Inflammatory macrophage treated with lipopolysaccharide for 4 hours (primary cell): ENCODE measurements around the gene XAGE1B.
"Not testable (repeated sequence)": the region's sequence is repeated elsewhere in the genome, so short reads cannot be mapped to it uniquely, and the experiment has no call there.

Source experiments
- DNase-seq: peaks from one replicate; pipeline ENCODE4 v3.0.0-alpha.2; 2020

The XAGE1B gene

GRCh38 chrX:52516987-52517325 lies at the start of gene XAGE1B:
TSS of gene XAGE1B (minus strand) at chrX:52517063. CDS start at chrX:52515527, 1,536 bp downstream.
- not testable (repeated sequence) for DNase-seq

- no peak for DNase-seq
Measured at GRCh38 chrX:52563105-52563504, 46.2 kb upstream of the XAGE1B start.

GRCh38 chrX:52558140-52558539 lies 41.3 kb upstream of the XAGE1B start:
- no peak for DNase-seq

GRCh38 chrX:52556741-52557140 lies 39.9 kb upstream of the XAGE1B start:
- DNase-seq: no peak

- DNase-seq: no peak
Measured at GRCh38 chrX:52553995-52554642, 37.3 kb upstream of the XAGE1B start.

DNA sequence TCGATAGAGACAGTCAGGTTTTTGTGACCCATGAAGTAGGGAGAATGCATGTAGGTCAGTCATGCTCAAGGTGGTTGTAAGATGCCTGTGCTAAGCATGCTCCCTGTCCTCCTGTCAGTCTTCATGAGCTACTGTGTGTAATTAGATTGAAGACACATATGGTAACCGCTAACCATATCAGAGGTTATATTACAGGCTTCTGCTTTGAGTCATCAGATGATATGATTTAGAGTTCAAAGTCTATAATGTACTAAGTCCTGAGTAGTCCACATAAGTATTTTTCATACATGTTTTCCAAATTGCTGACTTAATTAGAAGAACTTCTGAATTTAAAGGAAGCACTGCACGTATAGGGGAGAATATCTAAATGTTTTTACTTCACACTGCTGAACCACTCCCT lies 31.9 kb upstream of the XAGE1B start:
- DNase-seq: not testable (repeated sequence)

DNA sequence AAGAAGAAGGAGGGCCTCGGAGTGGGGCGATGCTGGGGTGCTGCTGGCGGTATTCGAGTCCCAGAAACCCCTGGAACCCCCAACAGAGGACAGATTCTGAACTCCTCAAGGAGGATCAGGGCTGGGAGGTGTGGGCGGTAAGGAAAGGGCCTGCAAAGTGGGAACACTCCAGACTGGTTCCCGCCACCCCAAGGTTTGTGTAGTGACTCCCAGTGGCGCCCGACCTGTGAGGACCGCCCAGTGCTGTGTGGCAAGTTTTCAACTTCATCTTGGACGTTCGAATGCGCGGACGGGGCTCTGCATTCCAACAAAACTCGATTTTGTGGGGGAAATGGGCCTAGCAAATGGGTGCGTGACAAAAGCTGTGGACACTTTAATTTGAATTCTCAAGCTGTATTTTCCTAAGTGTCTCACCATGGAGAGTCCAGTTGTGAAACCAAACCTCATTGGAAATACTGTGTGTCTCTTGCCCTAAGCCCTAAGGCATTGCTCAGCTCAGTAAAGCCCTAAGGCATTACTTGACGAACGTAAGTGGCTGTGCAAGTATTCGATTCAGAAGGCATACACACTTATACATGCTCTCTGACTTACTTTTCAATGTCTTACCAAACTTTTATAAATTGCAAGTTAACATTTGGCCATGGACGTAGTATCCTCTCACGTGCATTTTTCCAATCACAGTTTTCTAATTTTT lies 27.4 kb upstream of the XAGE1B start:
- no peak for DNase-seq

GRCh38 chrX:52542311-52542710 lies 25.4 kb upstream of the XAGE1B start:
- DNase-seq: no peak

- DNase-seq: not testable (repeated sequence)
Measured at GRCh38 chrX:52541051-52541450, 24.2 kb upstream of the XAGE1B start.

DNA sequence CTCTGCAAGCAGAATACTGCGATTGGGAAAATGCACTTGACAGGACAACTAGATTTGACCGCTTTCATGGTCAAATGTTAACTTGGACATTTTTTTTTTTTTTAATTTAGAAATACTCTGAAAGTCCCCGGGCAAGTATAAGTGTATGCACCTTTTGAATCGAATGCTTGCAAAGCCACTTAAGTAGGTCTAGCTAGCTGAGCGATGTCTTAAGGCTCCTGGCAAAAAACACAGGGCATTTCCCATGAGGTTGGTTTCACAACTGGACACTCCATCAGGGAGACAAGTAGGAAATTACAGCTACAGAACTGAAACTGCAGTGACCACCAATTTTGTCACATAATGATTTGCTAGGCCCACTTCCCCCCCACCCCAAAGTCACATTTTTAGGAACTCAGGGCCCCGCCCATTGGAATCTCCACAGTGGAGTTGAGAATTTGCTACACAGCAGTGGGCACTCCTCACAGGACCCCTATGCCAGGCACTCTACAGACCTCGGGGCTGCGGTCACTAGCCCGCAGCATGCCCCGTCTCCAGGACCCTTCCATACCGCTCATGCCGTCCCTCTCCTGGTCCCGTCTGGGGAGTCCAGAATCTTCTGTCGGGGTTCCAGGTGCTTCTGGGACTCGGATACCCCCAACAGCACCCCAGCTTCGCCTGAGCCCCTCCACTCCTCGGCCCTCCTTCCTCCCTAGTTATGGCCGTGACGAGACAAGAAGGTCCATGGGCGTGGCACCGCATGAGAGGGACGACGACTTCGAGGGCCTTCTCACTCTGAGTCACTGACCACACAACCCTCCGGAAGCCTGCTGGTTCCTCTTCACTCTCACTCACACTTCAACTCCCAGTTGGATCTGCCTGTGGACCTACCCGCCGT lies 515 bp downstream of the XAGE1B start:
- DNase-seq: not testable (repeated sequence)

DNA sequence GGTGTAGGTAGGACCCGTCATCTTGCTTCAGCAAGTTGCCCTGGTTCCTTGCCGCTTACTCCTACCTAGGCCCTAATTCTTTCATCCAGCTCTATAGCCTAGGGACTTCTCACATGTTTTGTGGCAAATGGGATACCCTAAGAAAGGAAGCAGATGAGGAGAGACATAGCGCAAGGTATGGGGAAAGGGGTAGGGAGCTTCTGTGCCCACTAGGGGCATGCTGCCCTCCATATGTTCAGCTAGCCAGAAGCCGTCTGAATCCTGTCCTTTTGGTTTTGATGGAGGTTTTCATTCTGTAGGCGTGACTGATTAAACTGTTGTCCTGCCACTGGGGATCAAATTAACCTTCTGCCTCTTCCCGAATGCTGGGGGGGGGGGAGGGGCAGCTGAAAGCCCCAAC lies 5.7 kb downstream of the XAGE1B start:
- not testable (repeated sequence) for DNase-seq

DNA sequence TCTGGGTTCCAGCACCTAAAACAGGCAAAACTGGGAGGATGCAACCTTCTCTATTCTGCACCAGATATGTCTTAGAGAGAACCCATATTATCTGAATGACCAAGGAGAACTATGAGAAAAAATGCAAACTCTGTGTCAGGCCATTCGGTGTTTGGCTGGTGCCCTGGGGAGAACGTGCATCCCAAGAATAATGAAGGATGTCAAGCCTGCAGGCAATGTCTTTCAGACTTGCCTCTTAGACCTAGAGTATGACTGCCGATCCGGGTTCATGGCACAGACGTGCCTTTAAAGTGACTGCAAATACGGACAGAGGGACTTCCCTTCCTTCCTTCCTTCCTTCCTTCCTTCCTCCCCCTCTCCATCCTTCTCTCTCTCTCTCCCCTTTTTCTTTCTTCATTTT lies 6.9 kb downstream of the XAGE1B start:
- DNase-seq: no peak

DNA sequence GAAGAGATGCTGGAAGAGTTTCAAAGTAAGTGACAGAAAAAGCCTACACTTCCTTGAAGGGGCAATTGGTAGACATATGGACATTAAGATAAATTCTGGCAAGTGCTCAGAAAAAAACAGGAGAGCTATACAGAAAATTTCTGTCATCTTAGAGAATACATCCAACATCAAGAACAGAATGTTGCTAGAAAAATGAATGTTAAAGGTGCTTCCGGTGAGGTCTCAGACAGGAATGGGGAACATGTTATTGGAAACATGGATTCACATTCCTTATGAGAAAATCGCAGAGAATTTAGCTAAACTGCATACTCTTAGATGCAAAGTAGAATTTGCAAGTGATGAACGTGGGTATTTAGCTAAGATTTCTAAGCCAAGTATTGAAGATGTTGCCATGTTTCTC lies 9.5 kb downstream of the XAGE1B start:
- no peak for DNase-seq

DNA sequence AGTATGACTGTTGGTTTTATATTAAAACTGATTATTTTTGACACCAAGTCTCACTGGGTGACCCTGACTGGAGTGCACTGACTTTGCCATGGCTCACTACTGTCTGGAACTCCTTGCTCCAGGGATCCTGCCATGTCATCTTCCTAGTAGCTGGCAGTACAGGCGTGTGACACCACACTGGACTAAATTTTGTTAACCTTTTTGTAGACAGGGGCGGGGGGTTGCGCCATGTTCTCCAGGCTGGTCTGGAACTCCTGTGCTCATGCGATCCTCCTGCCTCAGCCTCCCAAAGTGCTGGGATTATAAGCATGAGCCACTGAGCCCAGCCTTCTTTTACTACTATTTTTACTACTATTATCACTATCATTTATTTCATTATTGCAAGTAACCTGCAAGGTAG lies 12.3 kb downstream of the XAGE1B start:
- no peak for DNase-seq

GRCh38 chrX:52501362-52501761 lies 15.5 kb downstream of the XAGE1B start:
- DNase-seq: not testable (repeated sequence)

DNA sequence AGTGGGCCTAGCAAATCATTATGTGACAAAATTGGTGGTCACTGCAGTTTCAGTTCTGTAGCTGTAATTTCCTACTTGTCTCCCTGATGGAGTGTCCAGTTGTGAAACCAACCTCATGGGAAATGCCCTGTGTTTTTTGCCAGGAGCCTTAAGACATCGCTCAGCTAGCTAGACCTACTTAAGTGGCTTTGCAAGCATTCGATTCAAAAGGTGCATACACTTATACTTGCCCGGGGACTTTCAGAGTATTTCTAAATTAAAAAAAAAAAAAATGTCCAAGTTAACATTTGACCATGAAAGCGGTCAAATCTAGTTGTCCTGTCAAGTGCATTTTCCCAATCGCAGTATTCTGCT lies 20.5 kb downstream of the XAGE1B start:
- DNase-seq: not testable (repeated sequence)

DNA sequence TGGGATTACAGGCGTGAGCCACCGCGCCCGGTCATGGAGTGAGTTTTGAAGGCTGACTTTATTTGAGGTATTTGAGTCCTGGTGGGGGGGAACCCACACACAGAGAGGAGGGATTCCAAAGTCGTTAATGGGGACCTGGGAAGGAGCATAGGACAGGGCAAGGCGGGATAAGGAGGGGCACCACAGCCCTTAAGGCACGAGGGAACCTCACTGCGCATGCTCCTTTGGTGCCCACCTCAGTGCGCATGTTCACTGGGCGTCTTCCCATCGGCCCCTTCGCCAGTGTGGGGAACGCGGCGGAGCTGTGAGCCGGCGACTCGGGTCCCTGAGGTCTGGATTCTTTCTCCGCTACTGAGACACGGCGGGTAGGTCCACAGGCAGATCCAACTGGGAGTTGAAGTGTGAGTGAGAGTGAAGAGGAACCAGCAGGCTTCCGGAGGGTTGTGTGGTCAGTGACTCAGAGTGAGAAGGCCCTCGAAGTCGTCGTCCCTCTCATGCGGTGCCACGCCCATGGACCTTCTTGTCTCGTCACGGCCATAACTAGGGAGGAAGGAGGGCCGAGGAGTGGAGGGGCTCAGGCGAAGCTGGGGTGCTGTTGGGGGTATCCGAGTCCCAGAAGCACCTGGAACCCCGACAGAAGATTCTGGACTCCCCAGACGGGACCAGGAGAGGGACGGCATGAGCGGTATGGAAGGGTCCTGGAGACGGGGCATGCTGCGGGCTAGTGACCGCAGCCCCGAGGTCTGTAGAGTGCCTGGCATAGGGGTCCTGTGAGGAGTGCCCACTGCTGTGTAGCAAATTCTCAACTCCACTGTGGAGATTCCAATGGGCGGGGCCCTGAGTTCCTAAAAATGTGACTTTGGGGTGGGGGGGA lies 21.1 kb downstream of the XAGE1B start, which contains the start of gene XAGE1A:
Gene XAGE1A (plus strand): TSS at position 264 of the 874 bp plus-strand sequence. CDS start 1,554 bp downstream, outside the sequence.
- not testable (repeated sequence) for DNase-seq

- not testable (repeated sequence) for DNase-seq
Measured at GRCh38 chrX:52471301-52471700, 45.6 kb downstream of the XAGE1B start.
